B cell (primary cell): ENCODE data around the gene ARHGEF38.

Experiments
- EZH2 ChIP-seq: IDR thresholded peaks from 2 replicates; pipeline ENCODE4 v1.6.1; 2012; ENCODE audit warnings: borderline replicate concordance, low read depth, mild to moderate bottlenecking, moderate library complexity, low read length; ENCODE audit not compliant: insufficient read depth, poor library complexity, severe bottlenecking
- TF ChIP-seq, protein P1 (sequence below): fragments of 200-600 bp; IDR thresholded peaks from one replicate; pipeline ENCODE4 v1.8.0; 2022; ENCODE audit warnings: antibody characterized with exemption, mild to moderate bottlenecking

GRCh38 chr4:105542039-105542438 is 10.4 kb upstream of the ARHGEF38 start:
- TF ChIP-seq EZH2, result no peak
- TF ChIP-seq, protein P1, sequence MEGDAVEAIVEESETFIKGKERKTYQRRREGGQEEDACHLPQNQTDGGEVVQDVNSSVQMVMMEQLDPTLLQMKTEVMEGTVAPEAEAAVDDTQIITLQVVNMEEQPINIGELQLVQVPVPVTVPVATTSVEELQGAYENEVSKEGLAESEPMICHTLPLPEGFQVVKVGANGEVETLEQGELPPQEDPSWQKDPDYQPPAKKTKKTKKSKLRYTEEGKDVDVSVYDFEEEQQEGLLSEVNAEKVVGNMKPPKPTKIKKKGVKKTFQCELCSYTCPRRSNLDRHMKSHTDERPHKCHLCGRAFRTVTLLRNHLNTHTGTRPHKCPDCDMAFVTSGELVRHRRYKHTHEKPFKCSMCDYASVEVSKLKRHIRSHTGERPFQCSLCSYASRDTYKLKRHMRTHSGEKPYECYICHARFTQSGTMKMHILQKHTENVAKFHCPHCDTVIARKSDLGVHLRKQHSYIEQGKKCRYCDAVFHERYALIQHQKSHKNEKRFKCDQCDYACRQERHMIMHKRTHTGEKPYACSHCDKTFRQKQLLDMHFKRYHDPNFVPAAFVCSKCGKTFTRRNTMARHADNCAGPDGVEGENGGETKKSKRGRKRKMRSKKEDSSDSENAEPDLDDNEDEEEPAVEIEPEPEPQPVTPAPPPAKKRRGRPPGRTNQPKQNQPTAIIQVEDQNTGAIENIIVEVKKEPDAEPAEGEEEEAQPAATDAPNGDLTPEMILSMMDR, result no peak
